HepG2 (cell line): ENCODE data around the gene WNT5B. TPM values are rescaled to one million over a fixed set of nuclear protein-coding genes. Genes with fewer than 3 reads are reported as not detected.

Source experiments
- ARHGAP35 ChIP-seq: sonication (generic); formaldehyde crosslinking; IDR thresholded peaks from 2 replicates; pipeline ENCODE4 v1.9.0; 2022; ENCODE audit warnings: mild to moderate bottlenecking, inconsistent platforms, moderate library complexity, missing genetic modification reagents, borderline replicate concordance
- ASH2L ChIP-seq: fragments of 300-600, 200-600 bp; sonication (generic); IDR thresholded peaks from 2 replicates; pipeline ENCODE4 v1.7.0; 2017; ENCODE audit warnings: low read depth, mild to moderate bottlenecking, moderate library complexity, mixed read lengths, low read length; ENCODE audit not compliant: insufficient read length
- ATF1 ChIP-seq: IDR thresholded peaks from 2 replicates; pipeline ENCODE4 v1.6.1; 2016; ENCODE audit warnings: mild to moderate bottlenecking, control low read depth
- GABPA ChIP-seq, 2 experiments: IDR thresholded peaks; 2 replicates each; pipeline ENCODE4 v1.6.1; 2011 to 2016; ENCODE audit warnings: low read depth in 2 of 2, low read length in 1 of 2, missing biosample characterization in 1 of 2, missing genetic modification characterization in 1 of 2
- HDAC6 ChIP-seq: fragments of 200-600 bp; sonication (generic); IDR thresholded peaks from 2 replicates; pipeline ENCODE4 v1.7.0; 2017; ENCODE audit warnings: mild to moderate bottlenecking, antibody characterized with exemption, low read length, low read depth
- SOX13 ChIP-seq, 3 experiments: fragments of 450-650 bp in 1 of 3; sonication (generic) in 1 of 3; formaldehyde crosslinking in 1 of 3; IDR thresholded peaks in 2 of 3; conservative IDR thresholded peaks in 1 of 3; 2 replicates each; pipeline versions ENCODE4 v1.5.0 to v1.6.1; 2016 to 2020; ENCODE audit warnings: antibody characterized with exemption in 1 of 3, mild to moderate bottlenecking in 1 of 3, missing compliant biosample characterization in 1 of 3, missing genetic modification reagents in 1 of 3, moderate library complexity in 1 of 3
- TRIM24 ChIP-seq: sonication (generic); formaldehyde crosslinking; IDR thresholded peaks from 2 replicates; pipeline ENCODE4 v1.8.0; 2022; ENCODE audit warnings: mild to moderate bottlenecking, missing genetic modification reagents
- ZFP1 ChIP-seq: IDR thresholded peaks from 2 replicates; pipeline ENCODE4 v1.6.1; 2016
- ZNF143 ChIP-seq: sonication (generic); formaldehyde crosslinking; IDR thresholded peaks from 2 replicates; pipeline ENCODE4 v1.4.0; 2020; ENCODE audit warnings: missing genetic modification reagents
- ZNF292 ChIP-seq: sonication (generic); formaldehyde crosslinking; IDR thresholded peaks from 2 replicates; pipeline ENCODE4 v1.8.1; 2022; ENCODE audit warnings: mild to moderate bottlenecking, low read depth, missing genetic modification reagents, borderline replicate concordance
- ZNF350 ChIP-seq: sonication (generic); formaldehyde crosslinking; IDR thresholded peaks from 2 replicates; pipeline ENCODE4 v1.4.0; 2020; ENCODE audit warnings: mild to moderate bottlenecking, low read depth, missing genetic modification reagents, borderline replicate concordance
- ZNF607 ChIP-seq: sonication (generic); formaldehyde crosslinking; IDR thresholded peaks from 2 replicates; pipeline ENCODE4 v1.5.1; 2020; ENCODE audit warnings: missing genetic modification reagents, mild to moderate bottlenecking, borderline replicate concordance
- ZNF672 ChIP-seq: sonication (generic); formaldehyde crosslinking; IDR thresholded peaks from 2 replicates; pipeline ENCODE4 v1.8.1; 2022; ENCODE audit warnings: missing genetic modification reagents
- ZNF724P ChIP-seq: sonication (generic); formaldehyde crosslinking; IDR thresholded peaks from 2 replicates; pipeline ENCODE4 v1.8.0; 2022; ENCODE audit warnings: missing genetic modification reagents, borderline replicate concordance
- polyA plus RNA-seq, 8 experiments: library from polyadenylated mRNA; depleted of rRNA in 3 of 8; stranded (reverse) in 7 of 8; unstranded in 1 of 8; fragments of >200 nt; fragmentation: Illumina TruSeq in 4 of 8; extraction: Trizol in 4 of 8; gene quantifications; 2 replicates each; pipeline versions ENCODE4 v1.2.1 to v1.2.3, GENCODE V29; 2011 to 2016; ENCODE audit warnings: low read depth in 4 of 8, missing spikeins in 1 of 8, mixed read lengths in 1 of 8; ENCODE audit not compliant: insufficient read depth in 1 of 8
- total RNA-seq, 5 experiments: library from RNA; depleted of rRNA; stranded (reverse); fragments of >200 nt; fragmentation: Illumina TruSeq; extraction: Trizol; gene quantifications; 2 replicates each; pipeline ENCODE4 v1.2.3, GENCODE V29; 2016; ENCODE audit warnings: low read depth in 1 of 5
- TF ChIP-seq, protein P1 (sequence below): sonication (generic); formaldehyde crosslinking; IDR thresholded peaks from 2 replicates; pipeline ENCODE4 v1.4.0; 2020; ENCODE audit warnings: missing genetic modification reagents
- TF ChIP-seq, protein P2 (sequence below): sonication (generic); formaldehyde crosslinking; IDR thresholded peaks from 2 replicates; pipeline ENCODE4 v1.4.0; 2020; ENCODE audit warnings: missing genetic modification reagents
- TF ChIP-seq, protein P3 (sequence below): sonication (generic); formaldehyde crosslinking; IDR thresholded peaks from 2 replicates; pipeline ENCODE4 v1.4.0; 2020; ENCODE audit warnings: missing genetic modification reagents
- TF ChIP-seq, protein P4 (sequence below): sonication (generic); formaldehyde crosslinking; IDR thresholded peaks from 2 replicates; pipeline ENCODE4 v1.5.0; 2020; ENCODE audit warnings: missing genetic modification reagents

The WNT5B gene
- total and polyA plus RNA-seq, 2 of the 13 experiments (the other 11 are each of a cell fraction or from before 2014, with no cell fraction given), result 0.04 TPM; not detected in 1

DNA sequence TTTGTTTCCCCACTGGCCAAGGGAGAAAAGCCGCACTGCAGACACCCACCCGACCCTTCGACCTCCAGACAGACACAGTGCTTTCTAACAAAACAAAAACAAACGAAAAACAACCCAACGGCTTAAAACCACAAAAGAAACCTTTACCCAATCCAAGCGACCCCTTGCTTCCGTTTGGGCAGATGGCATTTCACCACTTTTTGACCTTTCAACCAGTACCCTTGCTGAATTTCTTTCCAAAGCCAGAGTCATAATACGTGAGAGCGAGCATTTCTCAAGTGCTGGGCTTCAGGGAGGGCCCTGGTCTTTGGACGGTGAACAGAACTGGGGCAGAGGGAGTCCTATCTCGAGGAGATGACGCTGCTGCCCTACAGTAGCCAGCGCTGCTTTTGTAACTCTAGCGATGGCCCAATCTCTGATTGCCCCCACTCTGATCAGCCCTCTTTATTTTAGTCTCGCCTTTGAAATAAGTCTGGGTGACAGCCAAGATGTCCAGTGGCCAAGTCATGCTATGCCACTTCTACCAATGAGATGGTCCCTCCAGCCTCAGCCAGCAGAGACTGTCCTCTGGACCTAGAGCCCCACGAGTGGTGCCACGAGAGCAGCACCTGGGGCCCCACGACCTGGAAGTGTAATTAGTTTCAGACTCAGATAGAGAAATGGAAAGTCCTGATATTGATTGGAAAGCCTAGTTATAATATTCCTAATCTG, 40.0 kb downstream of the WNT5B start (continued):
- TF ChIP-seq SOX13 (IDR thresholded peaks at IDR 0.05) (peak; percentile 53; the same call in 1 of the 2 replicates), SOX13 (CRISPR knock-in tag; conservative IDR thresholded peaks at IDR 0.05 in 1 of 2, IDR thresholded peaks at IDR 0.05 in 1 of 2) (peak in 1 of 2 experiments; percentile 80; a peak in 1 of 4 replicates), ASH2L (peak; percentile 64), ATF1 (CRISPR knock-in tag) (peak; percentile 66), ZNF724P (CRISPR knock-in tag) (no peak), ZNF672 (CRISPR knock-in tag) (no peak), ZNF350 (CRISPR knock-in tag) (peak; percentile 64; the same call in 1 of the 2 replicates), ZFP1 (CRISPR knock-in tag) (0 out of 2 replicates have a peak, but pooled peaks have one; percentile 22), HDAC6 (no peak), TRIM24 (peak; percentile 63; the same call in 1 of the 2 replicates), ARHGAP35 (CRISPR knock-in tag) (no peak), ZNF292 (peak; percentile 24; the same call in 1 of the 2 replicates), ZNF143 (CRISPR knock-in tag) (0 out of 2 replicates have a peak, but pooled peaks have one; percentile 27), GABPA (IDR thresholded peaks at IDR 0.05; ENCODE audit: low read depth, low read length) (no peak), GABPA (CRISPR knock-in tag; IDR thresholded peaks at IDR 0.05; ENCODE audit: low read depth) (peak; percentile 71), ZNF607 (peak; percentile 62; the same call in 1 of the 2 replicates)
- TF ChIP-seq, protein P1, sequence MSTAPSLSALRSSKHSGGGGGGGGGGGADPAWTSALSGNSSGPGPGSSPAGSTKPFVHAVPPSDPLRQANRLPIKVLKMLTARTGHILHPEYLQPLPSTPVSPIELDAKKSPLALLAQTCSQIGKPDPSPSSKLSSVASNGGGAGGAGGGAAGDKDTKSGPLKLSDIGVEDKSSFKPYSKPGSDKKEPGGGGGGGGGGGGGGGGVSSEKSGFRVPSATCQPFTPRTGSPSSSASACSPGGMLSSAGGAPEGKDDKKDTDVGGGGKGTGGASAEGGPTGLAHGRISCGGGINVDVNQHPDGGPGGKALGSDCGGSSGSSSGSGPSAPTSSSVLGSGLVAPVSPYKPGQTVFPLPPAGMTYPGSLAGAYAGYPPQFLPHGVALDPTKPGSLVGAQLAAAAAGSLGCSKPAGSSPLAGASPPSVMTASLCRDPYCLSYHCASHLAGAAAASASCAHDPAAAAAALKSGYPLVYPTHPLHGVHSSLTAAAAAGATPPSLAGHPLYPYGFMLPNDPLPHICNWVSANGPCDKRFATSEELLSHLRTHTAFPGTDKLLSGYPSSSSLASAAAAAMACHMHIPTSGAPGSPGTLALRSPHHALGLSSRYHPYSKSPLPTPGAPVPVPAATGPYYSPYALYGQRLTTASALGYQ (CRISPR knock-in tag), result no peak; the same call in 1 of the 2 replicates
- TF ChIP-seq, protein P2, sequence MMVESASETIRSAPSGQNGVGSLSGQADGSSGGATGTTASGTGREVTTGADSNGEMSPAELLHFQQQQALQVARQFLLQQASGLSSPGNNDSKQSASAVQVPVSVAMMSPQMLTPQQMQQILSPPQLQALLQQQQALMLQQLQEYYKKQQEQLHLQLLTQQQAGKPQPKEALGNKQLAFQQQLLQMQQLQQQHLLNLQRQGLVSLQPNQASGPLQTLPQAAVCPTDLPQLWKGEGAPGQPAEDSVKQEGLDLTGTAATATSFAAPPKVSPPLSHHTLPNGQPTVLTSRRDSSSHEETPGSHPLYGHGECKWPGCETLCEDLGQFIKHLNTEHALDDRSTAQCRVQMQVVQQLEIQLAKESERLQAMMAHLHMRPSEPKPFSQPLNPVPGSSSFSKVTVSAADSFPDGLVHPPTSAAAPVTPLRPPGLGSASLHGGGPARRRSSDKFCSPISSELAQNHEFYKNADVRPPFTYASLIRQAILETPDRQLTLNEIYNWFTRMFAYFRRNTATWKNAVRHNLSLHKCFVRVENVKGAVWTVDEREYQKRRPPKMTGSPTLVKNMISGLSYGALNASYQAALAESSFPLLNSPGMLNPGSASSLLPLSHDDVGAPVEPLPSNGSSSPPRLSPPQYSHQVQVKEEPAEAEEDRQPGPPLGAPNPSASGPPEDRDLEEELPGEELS (CRISPR knock-in tag), result peak; percentile 88
- TF ChIP-seq, protein P3, sequence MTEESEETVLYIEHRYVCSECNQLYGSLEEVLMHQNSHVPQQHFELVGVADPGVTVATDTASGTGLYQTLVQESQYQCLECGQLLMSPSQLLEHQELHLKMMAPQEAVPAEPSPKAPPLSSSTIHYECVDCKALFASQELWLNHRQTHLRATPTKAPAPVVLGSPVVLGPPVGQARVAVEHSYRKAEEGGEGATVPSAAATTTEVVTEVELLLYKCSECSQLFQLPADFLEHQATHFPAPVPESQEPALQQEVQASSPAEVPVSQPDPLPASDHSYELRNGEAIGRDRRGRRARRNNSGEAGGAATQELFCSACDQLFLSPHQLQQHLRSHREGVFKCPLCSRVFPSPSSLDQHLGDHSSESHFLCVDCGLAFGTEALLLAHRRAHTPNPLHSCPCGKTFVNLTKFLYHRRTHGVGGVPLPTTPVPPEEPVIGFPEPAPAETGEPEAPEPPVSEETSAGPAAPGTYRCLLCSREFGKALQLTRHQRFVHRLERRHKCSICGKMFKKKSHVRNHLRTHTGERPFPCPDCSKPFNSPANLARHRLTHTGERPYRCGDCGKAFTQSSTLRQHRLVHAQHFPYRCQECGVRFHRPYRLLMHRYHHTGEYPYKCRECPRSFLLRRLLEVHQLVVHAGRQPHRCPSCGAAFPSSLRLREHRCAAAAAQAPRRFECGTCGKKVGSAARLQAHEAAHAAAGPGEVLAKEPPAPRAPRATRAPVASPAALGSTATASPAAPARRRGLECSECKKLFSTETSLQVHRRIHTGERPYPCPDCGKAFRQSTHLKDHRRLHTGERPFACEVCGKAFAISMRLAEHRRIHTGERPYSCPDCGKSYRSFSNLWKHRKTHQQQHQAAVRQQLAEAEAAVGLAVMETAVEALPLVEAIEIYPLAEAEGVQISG, result peak; percentile 55
- TF ChIP-seq, protein P4, sequence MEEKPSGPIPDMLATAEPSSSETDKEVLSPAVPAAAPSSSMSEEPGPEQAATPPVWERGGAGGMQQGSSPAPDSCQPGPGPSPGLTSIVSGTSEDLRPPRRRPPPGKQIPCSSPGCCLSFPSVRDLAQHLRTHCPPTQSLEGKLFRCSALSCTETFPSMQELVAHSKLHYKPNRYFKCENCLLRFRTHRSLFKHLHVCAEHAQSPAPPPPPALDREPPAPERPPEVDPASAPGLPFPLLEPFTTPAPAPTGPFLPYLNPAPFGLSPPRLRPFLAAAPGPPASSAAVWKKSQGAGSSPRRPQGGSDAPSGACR (CRISPR knock-in tag), result no peak
